HepG2 (cell line): ENCODE measurements around the gene FCN3. TPM values are rescaled to one million over a fixed set of nuclear protein-coding genes. Genes with fewer than 3 reads are reported as not detected.

Experiments used
- EED ChIP-seq: sonication (generic); formaldehyde crosslinking; IDR thresholded peaks from 2 replicates; pipeline ENCODE4 v1.5.0; 2020; ENCODE audit warnings: mild to moderate bottlenecking, missing genetic modification reagents
- NFRKB ChIP-seq: fragments of 450-650 bp; IDR thresholded peaks from 2 replicates; pipeline ENCODE4 v1.6.1; 2017
- POGZ ChIP-seq: sonication (generic); formaldehyde crosslinking; IDR thresholded peaks from 2 replicates; pipeline ENCODE4 v1.4.0; 2020; ENCODE audit warnings: mild to moderate bottlenecking, missing genetic modification reagents
- SALL1 ChIP-seq: sonication (generic); formaldehyde crosslinking; IDR thresholded peaks from 2 replicates; pipeline ENCODE4 v1.8.0; 2022; ENCODE audit warnings: mild to moderate bottlenecking, missing genetic modification reagents
- TBL1XR1 ChIP-seq: fragments of 150-350 bp; IDR thresholded peaks from 2 replicates; pipeline ENCODE4 v1.6.1; 2014; ENCODE audit warnings: borderline replicate concordance, low read length; ENCODE audit not compliant: partially characterized antibody
- ZNF678 ChIP-seq: sonication (generic); formaldehyde crosslinking; IDR thresholded peaks from 2 replicates; pipeline ENCODE4 v1.4.0; 2020; ENCODE audit warnings: mild to moderate bottlenecking, missing genetic modification reagents
- ZNF850 ChIP-seq: sonication (generic); formaldehyde crosslinking; conservative IDR thresholded peaks from 2 replicates; pipeline ENCODE4 v1.9.0; 2021; ENCODE audit warnings: mild to moderate bottlenecking, missing genetic modification reagents
- polyA plus RNA-seq, 8 experiments: library from polyadenylated mRNA; depleted of rRNA in 3 of 8; stranded (reverse) in 7 of 8; unstranded in 1 of 8; fragments of >200 nt; fragmentation: Illumina TruSeq in 4 of 8; extraction: Trizol in 4 of 8; gene quantifications; 2 replicates each; pipeline versions ENCODE4 v1.2.1 to v1.2.3, GENCODE V29; 2011 to 2016; ENCODE audit warnings: low read depth in 4 of 8, missing spikeins in 1 of 8, mixed read lengths in 1 of 8; ENCODE audit not compliant: insufficient read depth in 1 of 8
- total RNA-seq, 5 experiments: library from RNA; depleted of rRNA; stranded (reverse); fragments of >200 nt; fragmentation: Illumina TruSeq; extraction: Trizol; gene quantifications; 2 replicates each; pipeline ENCODE4 v1.2.3, GENCODE V29; 2016; ENCODE audit warnings: low read depth in 1 of 5
- TF ChIP-seq, protein P1 (sequence below): sonication (generic); formaldehyde crosslinking; IDR thresholded peaks from 2 replicates; pipeline ENCODE4 v1.4.0; 2020; ENCODE audit warnings: mild to moderate bottlenecking, missing genetic modification reagents
- TF ChIP-seq, protein P2 (sequence below): sonication (generic); formaldehyde crosslinking; IDR thresholded peaks from 2 replicates; pipeline ENCODE4 v1.5.1; 2020; ENCODE audit warnings: missing genetic modification reagents, mild to moderate bottlenecking, borderline replicate concordance
- TF ChIP-seq, protein P3 (sequence below): sonication (generic); formaldehyde crosslinking; IDR thresholded peaks from 2 replicates; pipeline ENCODE4 v1.4.0; 2020; ENCODE audit warnings: missing genetic modification reagents
- TF ChIP-seq, protein P4 (sequence below): sonication (generic); formaldehyde crosslinking; IDR thresholded peaks from 2 replicates; pipeline ENCODE4 v1.4.0; 2020; ENCODE audit warnings: missing genetic modification reagents
- TF ChIP-seq, protein P5 (sequence below): sonication (generic); formaldehyde crosslinking; IDR thresholded peaks from 2 replicates; pipeline ENCODE4 v1.4.0; 2020; ENCODE audit warnings: missing genetic modification reagents
- TF ChIP-seq, protein P6 (sequence below): sonication (generic); formaldehyde crosslinking; IDR thresholded peaks from 2 replicates; pipeline ENCODE4 v1.4.0; 2020; ENCODE audit warnings: missing genetic modification reagents, mild to moderate bottlenecking, borderline replicate concordance

FCN3 gene
- total and polyA plus RNA-seq, 2 of the 13 experiments (the other 11 are each of a cell fraction or from before 2014, with no cell fraction given) = not detected

DNA sequence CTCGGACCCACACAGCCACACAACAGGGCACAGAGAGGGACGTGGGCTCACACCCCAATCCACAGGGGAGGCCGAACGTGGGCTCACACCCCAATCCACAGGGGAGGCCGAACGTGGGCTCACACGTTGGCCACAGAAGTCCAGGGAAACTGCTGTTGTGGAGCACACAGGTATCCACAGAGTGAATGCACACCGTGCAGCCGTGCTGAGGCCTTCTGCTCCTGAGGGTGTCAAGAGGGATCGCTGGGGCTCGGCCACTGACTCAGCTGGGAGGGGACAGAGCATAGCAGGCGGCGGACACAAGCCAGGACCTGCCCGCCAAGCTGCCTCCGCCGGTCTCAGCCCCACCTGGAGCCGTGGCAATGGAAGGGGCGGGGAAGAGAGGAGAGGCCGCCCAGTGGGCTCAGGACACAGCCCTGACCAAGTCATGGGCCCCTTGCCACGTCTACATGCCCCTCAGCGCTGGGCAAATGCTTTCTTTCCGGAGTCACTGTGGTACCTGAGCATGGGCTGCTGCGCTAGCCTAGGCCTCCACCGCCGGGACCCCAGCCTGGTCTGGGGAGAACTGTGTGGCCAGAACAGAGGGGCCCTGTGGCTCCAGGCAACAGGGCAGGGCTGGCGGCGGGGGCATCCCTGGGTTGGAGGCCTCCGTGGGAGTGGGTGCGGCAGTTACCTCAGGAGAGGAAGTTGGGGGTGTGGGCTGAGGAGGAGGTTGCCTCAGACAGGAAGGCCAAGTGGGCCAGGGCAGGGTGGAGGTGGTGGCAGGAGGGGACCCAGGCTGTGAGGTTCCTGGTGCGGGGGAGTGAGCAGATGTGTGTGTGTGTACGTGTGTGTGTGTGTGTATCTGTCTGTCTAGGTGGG is 31.6 kb downstream of the FCN3 start (continued):
- TF ChIP-seq, protein P1, sequence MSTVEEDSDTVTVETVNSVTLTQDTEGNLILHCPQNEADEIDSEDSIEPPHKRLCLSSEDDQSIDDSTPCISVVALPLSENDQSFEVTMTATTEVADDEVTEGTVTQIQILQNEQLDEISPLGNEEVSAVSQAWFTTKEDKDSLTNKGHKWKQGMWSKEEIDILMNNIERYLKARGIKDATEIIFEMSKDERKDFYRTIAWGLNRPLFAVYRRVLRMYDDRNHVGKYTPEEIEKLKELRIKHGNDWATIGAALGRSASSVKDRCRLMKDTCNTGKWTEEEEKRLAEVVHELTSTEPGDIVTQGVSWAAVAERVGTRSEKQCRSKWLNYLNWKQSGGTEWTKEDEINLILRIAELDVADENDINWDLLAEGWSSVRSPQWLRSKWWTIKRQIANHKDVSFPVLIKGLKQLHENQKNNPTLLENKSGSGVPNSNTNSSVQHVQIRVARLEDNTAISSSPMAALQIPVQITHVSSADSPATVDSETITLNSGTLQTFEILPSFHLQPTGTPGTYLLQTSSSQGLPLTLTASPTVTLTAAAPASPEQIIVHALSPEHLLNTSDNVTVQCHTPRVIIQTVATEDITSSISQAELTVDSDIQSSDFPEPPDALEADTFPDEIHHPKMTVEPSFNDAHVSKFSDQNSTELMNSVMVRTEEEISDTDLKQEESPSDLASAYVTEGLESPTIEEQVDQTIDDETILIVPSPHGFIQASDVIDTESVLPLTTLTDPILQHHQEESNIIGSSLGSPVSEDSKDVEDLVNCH = no peak
- TF ChIP-seq, protein P2, sequence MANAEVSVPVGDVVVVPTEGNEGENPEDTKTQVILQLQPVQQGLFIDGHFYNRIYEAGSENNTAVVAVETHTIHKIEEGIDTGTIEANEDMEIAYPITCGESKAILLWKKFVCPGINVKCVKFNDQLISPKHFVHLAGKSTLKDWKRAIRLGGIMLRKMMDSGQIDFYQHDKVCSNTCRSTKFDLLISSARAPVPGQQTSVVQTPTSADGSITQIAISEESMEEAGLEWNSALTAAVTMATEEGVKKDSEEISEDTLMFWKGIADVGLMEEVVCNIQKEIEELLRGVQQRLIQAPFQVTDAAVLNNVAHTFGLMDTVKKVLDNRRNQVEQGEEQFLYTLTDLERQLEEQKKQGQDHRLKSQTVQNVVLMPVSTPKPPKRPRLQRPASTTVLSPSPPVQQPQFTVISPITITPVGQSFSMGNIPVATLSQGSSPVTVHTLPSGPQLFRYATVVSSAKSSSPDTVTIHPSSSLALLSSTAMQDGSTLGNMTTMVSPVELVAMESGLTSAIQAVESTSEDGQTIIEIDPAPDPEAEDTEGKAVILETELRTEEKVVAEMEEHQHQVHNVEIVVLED (CRISPR knock-in tag) = peak; percentile 15; the same call in 1 of the 2 replicates
- TF ChIP-seq POGZ (CRISPR knock-in tag) (no peak), SALL1 (CRISPR knock-in tag) (peak; percentile 17; the same call in 1 of the 2 replicates), EED (no peak), NFRKB (no peak), ZNF678 (CRISPR knock-in tag) (no peak), TBL1XR1 (no peak), ZNF850 (CRISPR knock-in tag) (no peak)
- TF ChIP-seq, protein P3, sequence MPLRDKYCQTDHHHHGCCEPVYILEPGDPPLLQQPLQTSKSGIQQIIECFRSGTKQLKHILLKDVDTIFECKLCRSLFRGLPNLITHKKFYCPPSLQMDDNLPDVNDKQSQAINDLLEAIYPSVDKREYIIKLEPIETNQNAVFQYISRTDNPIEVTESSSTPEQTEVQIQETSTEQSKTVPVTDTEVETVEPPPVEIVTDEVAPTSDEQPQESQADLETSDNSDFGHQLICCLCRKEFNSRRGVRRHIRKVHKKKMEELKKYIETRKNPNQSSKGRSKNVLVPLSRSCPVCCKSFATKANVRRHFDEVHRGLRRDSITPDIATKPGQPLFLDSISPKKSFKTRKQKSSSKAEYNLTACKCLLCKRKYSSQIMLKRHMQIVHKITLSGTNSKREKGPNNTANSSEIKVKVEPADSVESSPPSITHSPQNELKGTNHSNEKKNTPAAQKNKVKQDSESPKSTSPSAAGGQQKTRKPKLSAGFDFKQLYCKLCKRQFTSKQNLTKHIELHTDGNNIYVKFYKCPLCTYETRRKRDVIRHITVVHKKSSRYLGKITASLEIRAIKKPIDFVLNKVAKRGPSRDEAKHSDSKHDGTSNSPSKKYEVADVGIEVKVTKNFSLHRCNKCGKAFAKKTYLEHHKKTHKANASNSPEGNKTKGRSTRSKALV = no peak
- TF ChIP-seq, protein P4, sequence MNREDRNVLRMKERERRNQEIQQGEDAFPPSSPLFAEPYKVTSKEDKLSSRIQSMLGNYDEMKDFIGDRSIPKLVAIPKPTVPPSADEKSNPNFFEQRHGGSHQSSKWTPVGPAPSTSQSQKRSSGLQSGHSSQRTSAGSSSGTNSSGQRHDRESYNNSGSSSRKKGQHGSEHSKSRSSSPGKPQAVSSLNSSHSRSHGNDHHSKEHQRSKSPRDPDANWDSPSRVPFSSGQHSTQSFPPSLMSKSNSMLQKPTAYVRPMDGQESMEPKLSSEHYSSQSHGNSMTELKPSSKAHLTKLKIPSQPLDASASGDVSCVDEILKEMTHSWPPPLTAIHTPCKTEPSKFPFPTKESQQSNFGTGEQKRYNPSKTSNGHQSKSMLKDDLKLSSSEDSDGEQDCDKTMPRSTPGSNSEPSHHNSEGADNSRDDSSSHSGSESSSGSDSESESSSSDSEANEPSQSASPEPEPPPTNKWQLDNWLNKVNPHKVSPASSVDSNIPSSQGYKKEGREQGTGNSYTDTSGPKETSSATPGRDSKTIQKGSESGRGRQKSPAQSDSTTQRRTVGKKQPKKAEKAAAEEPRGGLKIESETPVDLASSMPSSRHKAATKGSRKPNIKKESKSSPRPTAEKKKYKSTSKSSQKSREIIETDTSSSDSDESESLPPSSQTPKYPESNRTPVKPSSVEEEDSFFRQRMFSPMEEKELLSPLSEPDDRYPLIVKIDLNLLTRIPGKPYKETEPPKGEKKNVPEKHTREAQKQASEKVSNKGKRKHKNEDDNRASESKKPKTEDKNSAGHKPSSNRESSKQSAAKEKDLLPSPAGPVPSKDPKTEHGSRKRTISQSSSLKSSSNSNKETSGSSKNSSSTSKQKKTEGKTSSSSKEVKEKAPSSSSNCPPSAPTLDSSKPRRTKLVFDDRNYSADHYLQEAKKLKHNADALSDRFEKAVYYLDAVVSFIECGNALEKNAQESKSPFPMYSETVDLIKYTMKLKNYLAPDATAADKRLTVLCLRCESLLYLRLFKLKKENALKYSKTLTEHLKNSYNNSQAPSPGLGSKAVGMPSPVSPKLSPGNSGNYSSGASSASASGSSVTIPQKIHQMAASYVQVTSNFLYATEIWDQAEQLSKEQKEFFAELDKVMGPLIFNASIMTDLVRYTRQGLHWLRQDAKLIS (CRISPR knock-in tag) = no peak
- TF ChIP-seq, protein P5, sequence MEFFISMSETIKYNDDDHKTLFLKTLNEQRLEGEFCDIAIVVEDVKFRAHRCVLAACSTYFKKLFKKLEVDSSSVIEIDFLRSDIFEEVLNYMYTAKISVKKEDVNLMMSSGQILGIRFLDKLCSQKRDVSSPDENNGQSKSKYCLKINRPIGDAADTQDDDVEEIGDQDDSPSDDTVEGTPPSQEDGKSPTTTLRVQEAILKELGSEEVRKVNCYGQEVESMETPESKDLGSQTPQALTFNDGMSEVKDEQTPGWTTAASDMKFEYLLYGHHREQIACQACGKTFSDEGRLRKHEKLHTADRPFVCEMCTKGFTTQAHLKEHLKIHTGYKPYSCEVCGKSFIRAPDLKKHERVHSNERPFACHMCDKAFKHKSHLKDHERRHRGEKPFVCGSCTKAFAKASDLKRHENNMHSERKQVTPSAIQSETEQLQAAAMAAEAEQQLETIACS (CRISPR knock-in tag) = no peak
- TF ChIP-seq, protein P6, sequence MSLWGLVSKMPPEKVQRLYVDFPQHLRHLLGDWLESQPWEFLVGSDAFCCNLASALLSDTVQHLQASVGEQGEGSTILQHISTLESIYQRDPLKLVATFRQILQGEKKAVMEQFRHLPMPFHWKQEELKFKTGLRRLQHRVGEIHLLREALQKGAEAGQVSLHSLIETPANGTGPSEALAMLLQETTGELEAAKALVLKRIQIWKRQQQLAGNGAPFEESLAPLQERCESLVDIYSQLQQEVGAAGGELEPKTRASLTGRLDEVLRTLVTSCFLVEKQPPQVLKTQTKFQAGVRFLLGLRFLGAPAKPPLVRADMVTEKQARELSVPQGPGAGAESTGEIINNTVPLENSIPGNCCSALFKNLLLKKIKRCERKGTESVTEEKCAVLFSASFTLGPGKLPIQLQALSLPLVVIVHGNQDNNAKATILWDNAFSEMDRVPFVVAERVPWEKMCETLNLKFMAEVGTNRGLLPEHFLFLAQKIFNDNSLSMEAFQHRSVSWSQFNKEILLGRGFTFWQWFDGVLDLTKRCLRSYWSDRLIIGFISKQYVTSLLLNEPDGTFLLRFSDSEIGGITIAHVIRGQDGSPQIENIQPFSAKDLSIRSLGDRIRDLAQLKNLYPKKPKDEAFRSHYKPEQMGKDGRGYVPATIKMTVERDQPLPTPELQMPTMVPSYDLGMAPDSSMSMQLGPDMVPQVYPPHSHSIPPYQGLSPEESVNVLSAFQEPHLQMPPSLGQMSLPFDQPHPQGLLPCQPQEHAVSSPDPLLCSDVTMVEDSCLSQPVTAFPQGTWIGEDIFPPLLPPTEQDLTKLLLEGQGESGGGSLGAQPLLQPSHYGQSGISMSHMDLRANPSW = no peak
